ENCODE data around the gene HACE1.

The HACE1 gene

DNA sequence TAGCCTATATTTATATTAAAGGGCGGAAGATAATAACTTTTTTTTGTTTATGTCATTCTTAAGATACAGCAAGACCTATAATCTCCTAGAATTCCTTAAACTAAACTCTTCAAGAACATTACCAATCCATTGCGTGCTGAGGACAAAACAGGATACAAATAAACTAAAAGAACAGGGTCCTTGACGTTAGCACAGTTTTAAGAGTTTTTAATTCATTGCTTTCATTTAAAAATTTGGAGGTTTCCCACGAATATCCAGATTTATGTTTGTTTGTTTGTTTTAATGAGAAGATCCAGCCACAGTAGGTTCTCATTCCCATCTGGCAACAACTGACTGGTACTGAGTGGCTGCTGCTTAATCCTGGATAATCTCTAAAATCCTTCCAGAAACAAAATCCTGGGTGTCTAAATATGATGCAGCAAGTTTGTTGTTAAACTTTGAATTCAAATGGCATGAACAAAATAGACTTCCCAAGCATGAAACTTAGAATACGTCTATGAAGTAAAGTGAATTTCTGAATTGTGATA, 153.7 kb downstream of the HACE1 start:
- TF ChIP-seq, protein P1, sequence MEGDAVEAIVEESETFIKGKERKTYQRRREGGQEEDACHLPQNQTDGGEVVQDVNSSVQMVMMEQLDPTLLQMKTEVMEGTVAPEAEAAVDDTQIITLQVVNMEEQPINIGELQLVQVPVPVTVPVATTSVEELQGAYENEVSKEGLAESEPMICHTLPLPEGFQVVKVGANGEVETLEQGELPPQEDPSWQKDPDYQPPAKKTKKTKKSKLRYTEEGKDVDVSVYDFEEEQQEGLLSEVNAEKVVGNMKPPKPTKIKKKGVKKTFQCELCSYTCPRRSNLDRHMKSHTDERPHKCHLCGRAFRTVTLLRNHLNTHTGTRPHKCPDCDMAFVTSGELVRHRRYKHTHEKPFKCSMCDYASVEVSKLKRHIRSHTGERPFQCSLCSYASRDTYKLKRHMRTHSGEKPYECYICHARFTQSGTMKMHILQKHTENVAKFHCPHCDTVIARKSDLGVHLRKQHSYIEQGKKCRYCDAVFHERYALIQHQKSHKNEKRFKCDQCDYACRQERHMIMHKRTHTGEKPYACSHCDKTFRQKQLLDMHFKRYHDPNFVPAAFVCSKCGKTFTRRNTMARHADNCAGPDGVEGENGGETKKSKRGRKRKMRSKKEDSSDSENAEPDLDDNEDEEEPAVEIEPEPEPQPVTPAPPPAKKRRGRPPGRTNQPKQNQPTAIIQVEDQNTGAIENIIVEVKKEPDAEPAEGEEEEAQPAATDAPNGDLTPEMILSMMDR (IDR thresholded peaks at IDR 0.05; ENCODE audit: poor library complexity, severe bottlenecking): no peak
- ATAC-seq (ENCODE audit: low read depth): no peak
- Histone ChIP-seq H3K4me1 (ENCODE audit: insufficient read depth, poor library complexity, severe bottlenecking) (peaks cover 18% of the 10 kb centered on the region), H3K27me3 (ENCODE audit: insufficient read depth, poor library complexity, severe bottlenecking) (no peaks in the 10 kb centered on the region), H3K36me3 (ENCODE audit: low read depth) (no peaks in the 10 kb centered on the region), H3K4me3 (ENCODE audit: severe bottlenecking) (no peak overlapping the region), H3K27ac (ENCODE audit: poor library complexity, severe bottlenecking) (no peak overlapping the region), H3K9me3 (ENCODE audit: severe bottlenecking) (no peaks in the 10 kb centered on the region)
- no peak for DNase-seq (ENCODE audit: low spot score)

DNA sequence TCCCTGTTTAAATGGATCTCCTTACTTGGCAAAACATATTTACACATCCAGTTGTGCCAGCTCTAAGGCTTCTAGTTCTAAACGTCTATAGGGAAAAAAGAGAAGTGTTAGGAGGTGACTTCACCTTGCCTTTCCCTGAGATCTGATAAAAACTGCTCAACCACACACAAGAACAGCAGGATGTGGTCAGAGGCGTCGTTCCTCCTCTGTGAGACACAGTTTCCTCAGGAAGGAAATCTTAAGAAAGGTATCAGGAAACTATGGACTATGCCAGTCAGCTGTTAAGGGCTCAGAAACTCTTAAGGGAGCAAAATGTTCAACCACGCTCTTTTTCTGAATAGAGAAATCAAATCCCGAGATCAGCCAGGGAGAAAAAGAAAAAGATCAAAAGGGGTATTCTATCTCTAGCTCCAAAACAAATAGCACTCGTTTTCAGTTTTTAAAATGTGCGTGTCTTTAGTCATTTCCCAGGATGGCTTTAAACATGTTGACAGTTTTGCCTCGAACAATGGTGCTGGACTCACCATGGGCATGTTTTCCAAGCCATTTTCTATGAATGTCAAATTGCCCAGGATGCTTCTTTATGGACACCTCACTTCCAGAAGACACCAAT, 154.5 kb downstream of the HACE1 start:
- no peaks in the 10 kb centered on the region for H3K36me3 ChIP-seq (ENCODE audit: low read depth)
- no peaks in the 10 kb centered on the region for H3K9me3 ChIP-seq (ENCODE audit: severe bottlenecking)
- H3K27me3 ChIP-seq (ENCODE audit: insufficient read depth, poor library complexity, severe bottlenecking): no peaks in the 10 kb centered on the region
- H3K27ac ChIP-seq (ENCODE audit: poor library complexity, severe bottlenecking): peak overlapping the region; percentile 33
- DNase-seq (ENCODE audit: low spot score): no peak
- TF ChIP-seq, protein P1 (IDR thresholded peaks at IDR 0.05; ENCODE audit: poor library complexity, severe bottlenecking): no peak
- peaks cover 18% of the 10 kb centered on the region for H3K4me1 ChIP-seq (ENCODE audit: insufficient read depth, poor library complexity, severe bottlenecking)
- peak; percentile 98 for ATAC-seq (ENCODE audit: low read depth)
- H3K4me3 ChIP-seq (ENCODE audit: severe bottlenecking): no peak overlapping the region

- TF ChIP-seq, protein P1 (IDR thresholded peaks at IDR 0.05; ENCODE audit: poor library complexity, severe bottlenecking): no peak
- no peaks in the 10 kb centered on the region for H3K27me3 ChIP-seq (ENCODE audit: insufficient read depth, poor library complexity, severe bottlenecking)
- H3K36me3 ChIP-seq (ENCODE audit: low read depth): no peaks in the 10 kb centered on the region
- H3K9me3 ChIP-seq (ENCODE audit: severe bottlenecking): no peaks in the 10 kb centered on the region
- ATAC-seq (ENCODE audit: low read depth) (no peak), DNase-seq (ENCODE audit: low spot score) (no peak)
- H3K27ac ChIP-seq (ENCODE audit: poor library complexity, severe bottlenecking): no peak overlapping the region
- H3K4me1 ChIP-seq (ENCODE audit: insufficient read depth, poor library complexity, severe bottlenecking): peaks cover 18% of the 10 kb centered on the region
- no peak overlapping the region for H3K4me3 ChIP-seq (ENCODE audit: severe bottlenecking)
These were observed 155.5 kb downstream of the HACE1 start for GRCh38 chr6:104704191-104704590.

DNA sequence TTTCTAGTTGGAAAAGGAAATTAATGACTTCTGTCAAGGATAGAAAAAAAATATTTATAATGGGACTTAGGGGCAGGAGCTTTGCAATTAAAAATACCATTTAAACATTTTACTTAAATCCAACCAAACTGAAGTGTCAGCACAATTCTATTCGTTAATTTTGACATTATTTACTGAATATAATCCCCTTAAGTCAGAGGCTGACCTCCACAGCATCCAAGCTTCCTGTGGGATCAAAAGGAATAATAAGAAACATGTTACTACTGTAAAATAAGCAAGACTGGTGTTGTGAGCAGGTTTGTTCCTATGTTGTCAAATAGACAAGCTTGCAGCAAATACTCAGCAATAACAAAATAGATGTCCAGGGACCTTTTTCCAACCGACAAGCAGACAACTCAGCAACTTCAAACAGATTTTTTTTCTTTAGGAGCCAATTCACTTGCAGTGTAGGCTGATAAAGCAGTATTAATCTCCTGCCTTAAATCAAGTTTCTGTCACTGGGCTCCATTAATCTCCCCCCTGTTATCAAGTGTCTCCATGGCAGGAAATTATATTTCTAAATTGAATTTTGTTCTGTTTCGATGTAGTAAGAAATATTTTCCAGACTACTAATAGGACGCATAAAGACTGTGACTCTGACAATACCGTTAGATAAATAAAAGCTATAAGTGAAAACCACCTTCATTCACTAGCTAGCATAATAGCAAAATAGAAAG, 157.4 kb downstream of the HACE1 start:
- no peak overlapping the region for H3K27ac ChIP-seq (ENCODE audit: poor library complexity, severe bottlenecking)
- H3K4me1 ChIP-seq (ENCODE audit: insufficient read depth, poor library complexity, severe bottlenecking): peaks cover 18% of the 10 kb centered on the region
- no peak overlapping the region for H3K4me3 ChIP-seq (ENCODE audit: severe bottlenecking)
- no peaks in the 10 kb centered on the region for H3K9me3 ChIP-seq (ENCODE audit: severe bottlenecking)
- H3K27me3 ChIP-seq (ENCODE audit: insufficient read depth, poor library complexity, severe bottlenecking): no peaks in the 10 kb centered on the region
- TF ChIP-seq, protein P1 (IDR thresholded peaks at IDR 0.05; ENCODE audit: poor library complexity, severe bottlenecking): no peak
- ATAC-seq (ENCODE audit: low read depth) (no peak), DNase-seq (ENCODE audit: low spot score) (no peak)
- no peaks in the 10 kb centered on the region for H3K36me3 ChIP-seq (ENCODE audit: low read depth)

Measured in RWPE2 (cell line).